Measurements from ENCODE around the gene MYO1F. TPM values are rescaled to one million over a fixed set of nuclear protein-coding genes. Genes with fewer than 3 reads are reported as not detected.

MYO1F gene
- total RNA-seq, 4 donors from 2014 or later: 20.3 to 61.5 (median 21.7) TPM

DNA sequence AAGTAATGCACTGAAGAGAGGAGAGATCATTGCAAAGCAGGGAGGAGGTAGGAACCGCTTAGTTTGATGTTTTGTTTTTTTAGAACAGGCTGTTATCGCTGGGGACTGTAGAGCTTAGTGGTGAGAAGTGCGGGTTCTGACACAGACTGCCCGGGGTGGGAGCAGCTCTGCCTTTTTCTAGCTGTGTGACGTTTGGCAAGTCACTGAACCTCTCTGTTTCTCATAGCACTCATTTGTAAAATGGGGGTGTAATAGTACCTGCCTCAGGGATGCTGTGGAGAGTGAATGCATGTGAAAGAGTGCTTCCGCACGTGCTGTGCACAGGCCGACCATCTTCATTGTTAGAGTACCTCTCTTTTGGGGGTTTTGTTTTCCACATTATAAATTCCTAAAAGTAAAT lies 94.1 kb downstream of the MYO1F start:
- no peak overlapping the region for H3K27ac ChIP-seq
- WGBS, 2 donors: 89 to 91% methylated on average over 8 of the region's 8 CpGs
- peaks cover 0 to 50% (median 3%) of the 10 kb centered on the region in 4 donors for H3K4me1 ChIP-seq
- DNase-seq (ENCODE audit: low spot score in 2 of 2): no peak
- no peaks in the 10 kb centered on the region for H3K27me3 ChIP-seq
- no peak for TF ChIP-seq POLR2A (IDR thresholded peaks at IDR 0.05)
- TF ChIP-seq EP300 (IDR thresholded peaks at IDR 0.05): no peak
- TF ChIP-seq, protein P1, sequence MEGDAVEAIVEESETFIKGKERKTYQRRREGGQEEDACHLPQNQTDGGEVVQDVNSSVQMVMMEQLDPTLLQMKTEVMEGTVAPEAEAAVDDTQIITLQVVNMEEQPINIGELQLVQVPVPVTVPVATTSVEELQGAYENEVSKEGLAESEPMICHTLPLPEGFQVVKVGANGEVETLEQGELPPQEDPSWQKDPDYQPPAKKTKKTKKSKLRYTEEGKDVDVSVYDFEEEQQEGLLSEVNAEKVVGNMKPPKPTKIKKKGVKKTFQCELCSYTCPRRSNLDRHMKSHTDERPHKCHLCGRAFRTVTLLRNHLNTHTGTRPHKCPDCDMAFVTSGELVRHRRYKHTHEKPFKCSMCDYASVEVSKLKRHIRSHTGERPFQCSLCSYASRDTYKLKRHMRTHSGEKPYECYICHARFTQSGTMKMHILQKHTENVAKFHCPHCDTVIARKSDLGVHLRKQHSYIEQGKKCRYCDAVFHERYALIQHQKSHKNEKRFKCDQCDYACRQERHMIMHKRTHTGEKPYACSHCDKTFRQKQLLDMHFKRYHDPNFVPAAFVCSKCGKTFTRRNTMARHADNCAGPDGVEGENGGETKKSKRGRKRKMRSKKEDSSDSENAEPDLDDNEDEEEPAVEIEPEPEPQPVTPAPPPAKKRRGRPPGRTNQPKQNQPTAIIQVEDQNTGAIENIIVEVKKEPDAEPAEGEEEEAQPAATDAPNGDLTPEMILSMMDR (IDR thresholded peaks at IDR 0.05): no peak
- no peak overlapping the region for H3K4me3 ChIP-seq
- no peaks in the 10 kb centered on the region for H3K9me3 ChIP-seq
- peaks cover 6 to 87% (median 24%) of the 10 kb centered on the region in 3 donors for H3K36me3 ChIP-seq

DNA sequence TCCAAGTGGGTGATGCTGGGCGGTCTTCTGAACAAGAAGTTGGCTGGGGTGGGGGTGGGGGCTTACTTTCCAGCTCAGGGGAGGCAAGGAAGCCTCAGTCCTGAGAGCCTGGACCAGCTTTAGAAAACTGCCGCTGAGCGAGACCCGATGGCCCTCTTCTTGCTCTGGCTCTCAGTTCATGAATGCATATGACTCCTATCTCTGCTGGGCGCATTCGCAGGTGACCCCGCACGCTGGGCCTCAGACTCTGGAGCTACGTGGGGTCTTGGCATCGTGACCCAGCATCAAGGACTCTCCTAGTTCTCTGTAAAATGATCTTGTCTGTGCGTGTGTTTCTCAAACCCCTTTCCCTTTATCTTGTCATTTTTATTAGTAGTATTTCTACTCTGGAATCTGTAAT lies 94.5 kb downstream of the MYO1F start:
- Histone ChIP-seq H3K4me3 (no peak overlapping the region), H3K27ac (no peak overlapping the region), H3K36me3 (peaks cover 6 to 87% (median 22%) of the 10 kb centered on the region in 3 donors), H3K9me3 (no peaks in the 10 kb centered on the region), H3K27me3 (no peaks in the 10 kb centered on the region), H3K4me1 (peaks cover 0 to 52% (median 3%) of the 10 kb centered on the region in 4 donors)
- WGBS, 2 donors: 92 to 94% methylated on average over 11 of the region's 11 CpGs
- no peak for TF ChIP-seq EP300 (IDR thresholded peaks at IDR 0.05)
- no peak for TF ChIP-seq POLR2A (IDR thresholded peaks at IDR 0.05)
- TF ChIP-seq, protein P1 (IDR thresholded peaks at IDR 0.05): no peak
- DNase-seq (ENCODE audit: low spot score in 2 of 2): no peak

DNA sequence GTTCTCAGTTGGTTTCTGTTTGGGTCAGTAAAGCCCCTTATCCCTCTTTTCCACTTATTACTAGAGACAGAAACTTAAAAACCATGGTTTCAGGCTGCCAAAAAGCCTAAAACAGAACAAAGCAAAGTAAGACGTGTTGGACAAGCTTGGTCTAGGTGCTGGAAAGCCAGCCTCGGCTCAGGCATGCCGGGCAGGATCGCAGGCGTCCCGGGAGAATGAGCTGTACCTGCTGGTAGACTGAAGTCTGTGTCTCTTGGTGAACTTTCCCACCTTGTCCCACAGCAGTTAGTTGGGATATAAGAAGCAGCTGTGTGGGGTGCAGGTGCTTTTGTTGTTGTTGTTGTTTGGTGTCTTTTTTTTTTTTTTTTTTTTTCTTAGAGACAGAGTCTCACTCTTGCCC lies 95.6 kb downstream of the MYO1F start:
- TF ChIP-seq, protein P1 (IDR thresholded peaks at IDR 0.05): no peak
- TF ChIP-seq POLR2A (IDR thresholded peaks at IDR 0.05): no peak
- DNase-seq (ENCODE audit: low spot score in 2 of 2): no peak
- Histone ChIP-seq H3K4me1 (peaks cover 0 to 57% (median 0%) of the 10 kb centered on the region in 4 donors), H3K27me3 (no peaks in the 10 kb centered on the region), H3K36me3 (peaks cover 6 to 87% (median 15%) of the 10 kb centered on the region in 3 donors), H3K4me3 (no peak overlapping the region), H3K27ac (no peak overlapping the region), H3K9me3 (no peaks in the 10 kb centered on the region)
- 72 to 74% methylated on average over 6 of the region's 6 CpGs for WGBS, 2 donors

DNA sequence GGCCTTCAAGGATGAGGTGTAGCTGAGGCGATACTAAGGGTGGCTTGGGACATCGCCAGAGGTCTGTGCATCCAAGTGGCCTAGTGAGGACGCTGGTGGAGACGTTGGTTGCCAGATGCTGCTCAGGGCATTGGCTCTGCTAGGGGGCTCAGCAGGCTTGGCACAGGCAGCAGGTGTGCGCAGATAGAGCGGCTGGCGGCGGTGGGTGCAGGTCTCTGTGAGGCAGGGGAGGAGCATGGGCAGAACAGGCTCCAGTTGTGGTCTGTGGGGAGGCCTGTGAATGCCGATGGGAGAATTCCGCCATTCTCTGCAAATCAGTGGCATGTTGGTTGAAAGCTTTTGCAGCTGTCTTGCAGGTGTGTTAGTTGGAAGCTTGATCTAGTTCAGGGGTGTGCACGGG lies 96.0 kb downstream of the MYO1F start:
- Histone ChIP-seq H3K36me3 (peaks cover 6 to 87% (median 11%) of the 10 kb centered on the region in 3 donors), H3K27ac (no peak overlapping the region)

DNA sequence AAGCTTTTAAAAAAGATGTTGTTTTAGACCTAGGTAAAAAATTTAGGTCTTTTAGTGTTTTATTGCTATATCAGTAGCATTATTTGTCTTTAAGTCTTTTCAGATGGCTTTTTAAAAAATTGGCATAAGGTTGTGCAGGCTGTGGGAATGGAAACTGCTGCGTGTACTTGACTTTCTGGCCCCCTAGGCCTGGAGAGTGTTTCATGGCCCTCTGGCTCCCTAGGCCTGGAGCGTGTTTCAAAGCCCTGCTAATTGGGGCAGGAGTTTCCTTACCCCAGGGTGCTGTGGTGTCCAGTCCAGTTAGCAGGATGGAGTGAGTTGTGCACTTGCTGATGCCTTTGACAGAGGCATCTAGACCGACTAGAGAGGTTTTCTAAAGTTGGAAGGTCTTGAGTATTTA lies 98.6 kb downstream of the MYO1F start:
- Histone ChIP-seq H3K4me1 (peaks cover 0 to 53% (median 0%) of the 10 kb centered on the region in 4 donors), H3K27ac (peak overlapping the region in 1 of 4 donors; percentile 34), H3K4me3 (no peak overlapping the region), H3K36me3 (peaks cover 0 to 86% (median 4%) of the 10 kb centered on the region in 3 donors), H3K9me3 (no peaks in the 10 kb centered on the region), H3K27me3 (no peaks in the 10 kb centered on the region)
- TF ChIP-seq, protein P1 (IDR thresholded peaks at IDR 0.05): no peak
- TF ChIP-seq POLR2A (IDR thresholded peaks at IDR 0.05) (no peak), EP300 (IDR thresholded peaks at IDR 0.05) (no peak)
- no peak for DNase-seq (ENCODE audit: low spot score in 2 of 2)
- 59% methylated on average over 3 of the region's 3 CpGs for WGBS, 2 donors

More for the DNA sequence above, 96.0 kb downstream of the MYO1F start:
- H3K4me3 ChIP-seq: no peak overlapping the region
- no peaks in the 10 kb centered on the region for H3K27me3 ChIP-seq
- TF ChIP-seq EP300 (IDR thresholded peaks at IDR 0.05) (no peak), POLR2A (IDR thresholded peaks at IDR 0.05) (no peak)
- TF ChIP-seq, protein P1 (IDR thresholded peaks at IDR 0.05): no peak
- no peaks in the 10 kb centered on the region for H3K9me3 ChIP-seq
- 79 to 80% methylated on average over 11 of the region's 11 CpGs for WGBS, 2 donors
- DNase-seq (ENCODE audit: low spot score in 2 of 2): no peak
- peaks cover 0 to 61% (median 0%) of the 10 kb centered on the region in 4 donors for H3K4me1 ChIP-seq

Data from tibial nerve (tissue), 4 donors.